Measurements from ENCODE around the gene ZFP28. TPM values are rescaled to one million over a fixed set of nuclear protein-coding genes. Genes with fewer than 3 reads are reported as not detected.

ZFP28 gene
- total RNA-seq (2022; extraction: Qiagen RNA extraction; ENCODE audit: low read depth), result 3.1 to 4.4 TPM (median 3.5 TPM) in 5 replicates

DNA sequence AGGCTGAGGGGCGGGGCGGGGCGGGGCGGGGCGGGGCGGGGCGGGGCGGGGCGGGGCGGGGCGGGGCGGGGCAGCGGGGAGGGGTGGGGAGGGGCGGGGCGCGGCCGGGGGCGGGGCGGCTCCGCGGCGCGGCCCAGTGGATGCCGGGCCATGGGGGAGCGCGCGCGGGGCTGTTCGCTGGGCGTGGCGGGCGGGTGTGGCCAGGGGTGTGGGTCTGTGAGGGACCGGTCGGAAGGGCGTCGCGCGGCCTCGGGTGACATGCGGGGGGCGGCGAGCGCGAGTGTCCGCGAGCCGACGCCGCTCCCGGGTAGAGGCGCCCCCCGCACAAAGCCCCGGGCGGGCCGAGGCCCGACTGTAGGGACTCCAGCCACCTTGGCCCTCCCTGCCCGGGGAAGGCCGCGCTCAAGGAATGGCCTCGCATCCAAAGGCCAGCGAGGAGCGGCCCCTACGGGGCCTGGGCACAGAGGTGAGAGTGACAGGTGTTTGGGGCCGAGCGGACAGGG lies at the start of gene ZFP28:
Gene ZFP28 (plus strand): TSS at position 188 of the 503 bp plus-strand sequence. CDS start 71 bp downstream, at position 259.

DNA sequence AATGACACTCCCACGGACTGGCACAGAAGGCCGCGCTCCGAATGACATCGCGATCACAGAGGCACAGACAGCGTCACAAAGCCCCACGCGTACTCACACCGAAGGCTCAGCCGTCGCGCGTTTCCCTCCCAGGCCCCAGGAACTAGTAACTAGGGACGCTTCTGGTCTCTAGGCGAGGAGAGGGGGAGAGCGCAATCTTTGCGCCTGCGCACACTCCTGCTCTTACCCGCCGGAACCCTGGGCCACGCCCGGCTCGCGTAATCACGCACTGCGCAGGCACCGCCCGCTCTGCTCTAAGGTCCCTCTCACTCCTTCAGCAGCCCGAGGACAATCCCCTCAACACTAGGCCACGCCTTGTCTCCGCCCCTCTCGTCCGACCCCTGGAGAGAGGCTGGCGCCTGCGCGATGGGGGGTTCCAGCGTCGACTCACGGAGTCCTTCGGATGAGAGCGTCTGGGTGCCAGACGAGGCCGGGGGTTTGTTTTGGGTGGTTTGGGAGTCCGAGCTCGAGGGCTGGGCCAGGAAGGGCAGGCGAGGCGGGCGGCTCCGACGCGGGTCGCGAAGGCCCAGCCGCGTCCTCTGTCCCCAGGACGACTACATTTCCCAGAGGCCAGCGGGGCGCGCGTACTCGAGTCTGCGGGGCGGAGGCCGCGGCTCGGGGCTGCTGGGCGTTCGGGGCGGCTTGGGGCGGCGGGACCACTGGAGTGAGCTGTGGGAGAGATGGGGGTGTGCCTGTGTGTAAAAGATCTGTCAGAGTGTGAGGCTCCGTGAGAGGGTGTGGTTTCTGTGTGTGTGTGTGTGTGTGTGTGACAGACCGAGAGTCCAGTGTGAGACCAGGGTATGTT lies 31.1 kb upstream of the ZFP28 start, which contains the start of gene ZNF471:
Gene ZNF471 (plus strand): TSS at position 410 of the 844 bp plus-strand sequence. CDS start 3,717 bp downstream, outside the sequence.

DNA sequence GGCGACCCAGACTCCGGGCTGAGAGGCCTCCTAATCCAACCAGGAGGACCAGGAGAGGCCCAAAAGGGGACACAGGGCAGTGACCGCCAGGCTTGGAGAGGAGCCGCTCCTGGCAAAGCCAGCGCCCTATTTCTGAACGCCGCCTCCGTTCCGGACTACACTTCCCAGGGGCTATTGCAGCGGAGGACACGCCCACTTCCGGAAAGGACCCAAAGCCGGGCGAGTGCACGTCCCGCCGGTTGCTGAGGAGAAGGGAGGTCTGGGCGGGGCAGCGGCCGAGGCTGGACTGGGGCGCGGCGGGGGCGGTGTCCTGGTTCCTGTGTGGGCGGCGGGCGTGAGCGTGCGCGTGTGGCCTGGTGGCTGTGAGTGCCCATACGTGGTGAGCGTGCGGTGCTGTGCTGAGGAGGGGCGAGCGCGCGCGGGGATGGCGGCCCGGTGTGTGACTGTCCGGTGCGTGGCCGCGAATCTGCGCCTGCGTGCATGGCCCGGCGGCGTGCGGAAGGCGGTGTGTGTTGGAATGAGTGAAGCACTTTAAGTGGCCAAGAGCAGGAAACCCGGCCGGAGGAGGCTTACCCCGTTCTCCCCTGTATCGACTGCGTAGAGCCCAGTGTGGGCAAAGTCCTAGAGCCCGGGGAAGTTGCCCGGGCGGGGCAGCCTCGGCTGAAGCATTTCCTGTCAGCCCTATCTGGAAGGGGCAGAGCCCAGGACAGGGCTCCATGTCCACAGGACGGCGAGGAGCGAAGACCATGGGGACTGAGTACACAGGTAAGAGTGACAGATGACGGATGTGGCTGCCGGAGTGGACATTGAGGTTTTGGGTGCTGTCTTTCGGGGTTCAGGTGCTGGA lies 28.7 kb downstream of the ZFP28 start, which contains the start of gene ZNF470:
Gene ZNF470 (plus strand): TSS at position 195 of the 847 bp plus-strand sequence. CDS start 2,844 bp downstream, outside the sequence.

GRCh38 chr19:56594783-56595547 lies 56.2 kb downstream of the ZFP28 start, which contains the start of gene ZNF71:
Gene ZNF71 (plus strand): TSS chr19:56595302. CDS start chr19:56601559, 6,257 bp downstream.

Other genes starting within 250 kb of the ZFP28 start
- gene ZSCAN5A, start 224.1 kb upstream of the ZFP28 start, total RNA-seq (2022; extraction: Qiagen RNA extraction; ENCODE audit: low read depth), result 6.9 to 9.8 TPM (median 8.0 TPM) in 5 replicates
- 0.70 to 1.4 TPM (median 1.1 TPM) in 5 replicates for gene ZNF582, start 145.4 kb upstream of the ZFP28 start, total RNA-seq (2022; extraction: Qiagen RNA extraction; ENCODE audit: low read depth)
- gene ZNF583, start 134.6 kb upstream of the ZFP28 start, total RNA-seq (2022; extraction: Qiagen RNA extraction; ENCODE audit: low read depth), result 1.7 to 2.9 TPM (median 2.3 TPM) in 5 replicates
- not detected in 5 replicates for gene ZNF667, start 61.6 kb upstream of the ZFP28 start, total RNA-seq (2022; extraction: Qiagen RNA extraction; ENCODE audit: low read depth)
- 0.02 to 0.03 TPM (median 0.03 TPM) in 4 of 5 replicates, not detected in the other for gene ZNF471, start 31.1 kb upstream of the ZFP28 start, total RNA-seq (2022; extraction: Qiagen RNA extraction; ENCODE audit: low read depth)
- gene ZNF470, start 28.5 kb downstream of the ZFP28 start, total RNA-seq (2022; extraction: Qiagen RNA extraction; ENCODE audit: low read depth), result 1.4 to 1.8 TPM (median 1.6 TPM) in 5 replicates
- gene ZNF71, start 56.4 kb downstream of the ZFP28 start, total RNA-seq (2022; extraction: Qiagen RNA extraction; ENCODE audit: low read depth), result 9.3 to 11.7 TPM (median 10.7 TPM) in 5 replicates
- gene SMIM17, start 104.2 kb downstream of the ZFP28 start, total RNA-seq (2022; extraction: Qiagen RNA extraction; ENCODE audit: low read depth), result 0.19 TPM in 1 of 5 replicates, not detected in the others
- gene ZNF835, start 132.8 kb downstream of the ZFP28 start, total RNA-seq (2022; extraction: Qiagen RNA extraction; ENCODE audit: low read depth), result not detected in 5 replicates

Measured in A549 treated with GW870086 at 1 μM for 4 hours (cell line).